ENCODE measurements around the gene ABR.
A peak's percentile ranks its signal among the peaks of the same experiment; 100 is the strongest.

The ABR gene

GRCh38 chr17:954431-955164 is 225.2 kb downstream of the ABR start:
- DNase-seq: peak; percentile 52

- no peak for DNase-seq
These were observed 226.0 kb downstream of the ABR start for GRCh38 chr17:953767-954166.

Data from right kidney (tissue), 1 donor.